ENCODE data around the gene C1QTNF1.

- TF ChIP-seq CTCF (IDR thresholded peaks at IDR 0.05) (no peak), EP300 (IDR thresholded peaks at IDR 0.05) (no peak)
These were observed 6.2 kb upstream of the C1QTNF1 start for GRCh38 chr17:79017546-79018369.
